LNCaP clone FGC (cell line): ENCODE measurements around the gene EZH2.

ENCODE experiments used
- DNase-seq: peaks from one replicate; pipeline ENCODE4 v3.0.0-alpha.2; 2011; ENCODE audit warnings: low read depth
- H3K4me3 ChIP-seq: 2 replicates; pipeline ENCODE4 v1.5.1; 2011; ENCODE audit warnings: mild to moderate bottlenecking, low read depth, low read length, control low read depth
- TF ChIP-seq, protein P1 (sequence below): IDR thresholded peaks from 2 replicates; pipeline ENCODE4 v1.5.1; 2012; ENCODE audit warnings: mild to moderate bottlenecking; ENCODE audit not compliant: control insufficient read depth, insufficient read depth; ENCODE audit errors: extremely low read depth

The EZH2 gene

DNA sequence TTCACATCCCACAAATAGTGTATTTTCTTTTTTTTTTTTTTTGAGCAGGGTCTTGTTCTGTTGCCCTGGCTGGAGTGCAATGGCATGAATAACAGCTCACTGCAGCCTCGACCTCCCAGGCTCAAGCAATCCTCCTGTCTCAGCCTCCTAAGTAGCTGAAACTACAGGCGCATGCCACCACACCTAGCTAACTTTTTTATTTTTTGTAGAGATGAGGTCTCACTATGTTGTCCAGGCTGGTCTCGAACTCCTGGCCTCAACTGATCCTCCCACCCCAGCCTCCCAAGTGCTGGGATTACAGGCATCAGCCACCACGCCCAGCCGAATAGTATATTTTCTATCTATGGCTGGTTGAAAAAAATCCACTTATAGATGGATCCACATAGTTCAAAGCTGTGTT is 12.5 kb downstream of the EZH2 start:
- TF ChIP-seq, protein P1, sequence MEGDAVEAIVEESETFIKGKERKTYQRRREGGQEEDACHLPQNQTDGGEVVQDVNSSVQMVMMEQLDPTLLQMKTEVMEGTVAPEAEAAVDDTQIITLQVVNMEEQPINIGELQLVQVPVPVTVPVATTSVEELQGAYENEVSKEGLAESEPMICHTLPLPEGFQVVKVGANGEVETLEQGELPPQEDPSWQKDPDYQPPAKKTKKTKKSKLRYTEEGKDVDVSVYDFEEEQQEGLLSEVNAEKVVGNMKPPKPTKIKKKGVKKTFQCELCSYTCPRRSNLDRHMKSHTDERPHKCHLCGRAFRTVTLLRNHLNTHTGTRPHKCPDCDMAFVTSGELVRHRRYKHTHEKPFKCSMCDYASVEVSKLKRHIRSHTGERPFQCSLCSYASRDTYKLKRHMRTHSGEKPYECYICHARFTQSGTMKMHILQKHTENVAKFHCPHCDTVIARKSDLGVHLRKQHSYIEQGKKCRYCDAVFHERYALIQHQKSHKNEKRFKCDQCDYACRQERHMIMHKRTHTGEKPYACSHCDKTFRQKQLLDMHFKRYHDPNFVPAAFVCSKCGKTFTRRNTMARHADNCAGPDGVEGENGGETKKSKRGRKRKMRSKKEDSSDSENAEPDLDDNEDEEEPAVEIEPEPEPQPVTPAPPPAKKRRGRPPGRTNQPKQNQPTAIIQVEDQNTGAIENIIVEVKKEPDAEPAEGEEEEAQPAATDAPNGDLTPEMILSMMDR = no peak
- no peak overlapping the region for H3K4me3 ChIP-seq
- no peak for DNase-seq

DNA sequence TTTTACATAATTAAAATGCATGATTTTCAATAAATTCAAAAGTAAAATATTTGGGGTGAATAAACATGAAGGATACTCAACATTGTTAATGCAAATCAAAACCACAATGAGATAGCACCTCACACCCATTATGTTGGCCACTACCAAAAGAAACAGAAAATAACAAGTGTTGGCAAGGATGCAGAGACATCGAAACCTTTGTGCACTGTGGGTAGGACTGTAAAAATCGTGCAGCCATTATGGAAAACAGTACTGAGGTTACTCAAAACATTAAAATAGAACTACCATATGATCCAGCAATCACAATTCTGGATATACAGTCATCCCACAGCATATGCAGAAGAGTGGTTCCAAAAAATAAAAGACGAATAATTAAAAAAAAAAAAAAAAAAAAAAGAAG is 13.1 kb downstream of the EZH2 start:
- no peak overlapping the region for H3K4me3 ChIP-seq
- DNase-seq = no peak
- TF ChIP-seq, protein P1 = no peak

DNA sequence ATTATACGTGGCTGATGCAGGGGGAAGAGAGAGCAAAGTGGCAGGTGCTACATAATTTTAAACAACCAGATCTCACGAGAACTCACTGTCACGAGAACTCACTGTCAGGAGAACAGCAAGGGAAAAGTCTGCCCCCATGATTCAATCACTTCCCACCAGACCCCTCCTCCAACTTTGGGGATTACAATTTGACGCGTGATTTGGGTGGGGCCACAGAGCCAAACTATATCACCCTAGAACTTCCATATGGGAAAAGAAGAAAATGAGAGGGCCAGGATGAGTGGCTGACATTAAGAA is 15.8 kb downstream of the EZH2 start:
- no peak overlapping the region for H3K4me3 ChIP-seq
- TF ChIP-seq, protein P1 = no peak
- DNase-seq = no peak

DNA sequence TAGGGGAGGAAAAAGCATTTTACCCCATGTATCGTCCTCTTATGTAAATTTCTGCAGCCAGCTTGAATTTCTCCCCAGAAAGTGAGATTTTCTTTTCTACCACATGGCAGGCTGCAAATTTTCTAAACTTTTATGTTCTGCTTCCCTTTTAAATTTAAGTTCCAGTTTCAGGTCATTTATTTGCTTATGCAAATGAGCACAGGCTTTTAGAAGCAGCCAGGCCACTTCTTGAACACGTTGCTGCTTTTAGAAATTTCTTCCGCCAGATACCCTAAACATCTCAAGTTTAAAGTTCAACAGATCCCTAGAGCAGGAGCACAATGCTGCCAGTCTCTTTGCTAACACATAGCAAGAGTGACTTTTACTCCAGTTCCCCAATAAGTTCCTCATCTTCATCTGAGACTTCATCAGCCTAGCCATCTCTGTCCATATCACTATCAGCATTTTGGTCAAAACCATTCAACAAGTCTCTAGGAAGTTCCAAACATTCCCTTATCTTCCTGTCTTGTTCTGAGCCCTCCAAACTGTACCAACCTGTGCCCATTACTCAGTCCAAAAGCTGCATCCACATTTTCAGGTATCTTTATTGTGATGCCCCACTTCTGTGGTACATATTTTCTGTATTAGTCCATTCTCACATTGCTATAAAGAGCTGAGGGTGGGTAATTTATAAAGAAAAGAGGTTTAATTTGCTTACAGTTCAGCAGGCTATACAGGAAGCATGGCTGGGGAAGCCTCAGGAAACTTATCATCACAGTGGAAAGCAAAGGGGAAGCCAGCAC is 16.3 kb downstream of the EZH2 start:
- no peak for DNase-seq
- TF ChIP-seq, protein P1 = no peak
- H3K4me3 ChIP-seq = no peak overlapping the region

DNA sequence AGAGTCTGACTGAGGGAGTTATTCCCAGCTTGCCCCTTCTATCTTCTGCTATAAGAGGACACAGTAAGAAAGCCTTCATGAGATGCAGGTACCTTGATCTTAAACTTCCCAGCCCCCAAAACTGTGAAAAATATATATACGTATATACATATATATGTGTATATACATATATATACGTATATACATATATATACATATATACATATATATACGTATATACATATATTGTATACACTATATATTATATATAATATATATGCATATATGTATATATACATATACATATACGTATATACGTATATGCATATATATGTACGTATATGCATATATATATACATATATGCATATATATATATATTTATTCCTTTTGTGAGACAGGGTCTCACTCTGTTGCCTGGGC is 17.7 kb downstream of the EZH2 start:
- TF ChIP-seq, protein P1 = no peak
- no peak overlapping the region for H3K4me3 ChIP-seq
- DNase-seq = no peak

DNA sequence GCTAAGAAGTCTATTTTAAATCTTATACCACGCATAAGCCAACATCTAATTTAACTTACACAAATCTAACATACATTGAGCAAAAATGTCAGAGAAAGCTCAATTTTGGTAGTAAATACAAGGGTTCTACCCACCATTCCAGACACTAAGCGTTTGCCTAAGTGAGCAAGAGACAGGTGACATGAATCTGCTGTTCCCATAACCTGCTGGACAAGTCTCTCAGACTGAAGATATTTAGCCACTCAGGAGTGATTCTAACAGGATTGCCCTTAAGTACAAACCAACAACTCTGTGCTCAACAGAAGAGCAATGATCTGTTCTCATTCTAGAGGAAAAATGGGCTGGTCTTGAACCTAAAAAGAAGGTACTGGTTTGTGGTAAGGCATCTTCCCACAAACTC is 18.8 kb downstream of the EZH2 start:
- peak; percentile 44 for DNase-seq
- TF ChIP-seq, protein P1 = no peak
- H3K4me3 ChIP-seq = no peak overlapping the region

DNA sequence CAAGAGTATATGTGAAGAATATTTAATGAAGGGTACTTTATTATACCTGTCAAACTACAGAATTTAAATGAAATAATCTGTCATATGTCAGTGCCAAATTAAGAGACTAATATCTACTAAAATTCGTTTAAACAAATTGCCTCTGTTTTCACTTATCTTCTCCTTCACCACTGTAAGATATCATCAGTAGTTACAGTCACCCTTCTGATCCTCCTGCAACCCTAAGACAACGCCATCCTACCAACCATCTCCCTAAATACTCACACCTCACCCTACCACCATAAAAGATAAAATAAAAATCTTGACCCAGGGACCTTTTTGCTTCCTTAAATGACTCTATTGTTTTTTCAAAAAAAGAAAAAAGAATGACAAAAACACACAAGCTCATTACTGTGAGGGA is 20.8 kb downstream of the EZH2 start:
- TF ChIP-seq, protein P1 = no peak
- no peak overlapping the region for H3K4me3 ChIP-seq
- no peak for DNase-seq
